Measurements from ENCODE around the gene TMEM229A.

DNA sequence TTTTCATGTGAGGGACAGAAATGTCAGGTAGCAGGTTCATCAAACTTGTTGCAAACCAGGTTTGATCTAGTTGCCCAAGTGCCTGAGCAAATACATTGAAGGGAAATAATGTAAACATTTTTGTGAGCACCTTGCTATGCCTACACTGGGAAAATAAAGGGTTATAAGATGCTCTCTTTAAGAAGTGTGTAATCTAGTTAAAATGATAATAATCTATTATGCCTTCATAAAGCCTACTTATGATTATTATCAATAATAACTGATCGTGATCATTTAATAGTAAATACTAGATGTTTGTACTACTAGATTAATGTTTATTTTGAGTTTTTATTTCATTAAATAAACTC lies 1.9 kb upstream of the TMEM229A start:
- TF ChIP-seq SPI1 (IDR thresholded peaks at IDR 0.05; ENCODE audit: low read depth, low read length) (no peak), POLR2AphosphoS5 (IDR thresholded peaks at IDR 0.05; ENCODE audit: low read depth, low read length) (no peak), POLR2A (IDR thresholded peaks at IDR 0.05; ENCODE audit: low read depth, low read length) (no peak)
